GM19438 (cell line): ENCODE results near the gene OPRPN.

Source experiments
- ATAC-seq: cut with Tn5 transposase; IDR thresholded peaks from one replicate; pipeline ENCODE4 v1.9.1; 2021; ENCODE audit warnings: low read depth; ENCODE audit not compliant: unreplicated experiment

Gene OPRPN

GRCh38 chr4:70397580-70397979 is at the start of gene OPRPN:
Gene OPRPN (plus strand): TSS chr4:70397940. CDS start chr4:70399286, 1,346 bp downstream.
- ATAC-seq, result no peak

GRCh38 chr4:70356185-70356584 is 41.6 kb upstream of the OPRPN start:
- no peak for ATAC-seq

- no peak for ATAC-seq
These were observed 38.6 kb upstream of the OPRPN start for GRCh38 chr4:70359115-70359661.

GRCh38 chr4:70360460-70360859 is 37.3 kb upstream of the OPRPN start, which contains the start of gene SMR3A:
Gene SMR3A (plus strand): TSS chr4:70360760. CDS start chr4:70362116, 1,356 bp downstream.
- ATAC-seq, result no peak

- ATAC-seq, result no peak
These were observed 33.7 kb upstream of the OPRPN start for GRCh38 chr4:70364002-70364401.

- ATAC-seq, result no peak
These were observed 32.3 kb upstream of the OPRPN start for GRCh38 chr4:70365479-70365878.

- ATAC-seq, result no peak
These were observed 29.9 kb upstream of the OPRPN start for GRCh38 chr4:70367813-70368212.

GRCh38 chr4:70371987-70372386 is 25.8 kb upstream of the OPRPN start:
- ATAC-seq, result no peak

GRCh38 chr4:70372760-70373159 is 25.0 kb upstream of the OPRPN start:
- ATAC-seq, result no peak

- no peak for ATAC-seq
These were observed 17.2 kb upstream of the OPRPN start for GRCh38 chr4:70380578-70380977.

- ATAC-seq, result no peak
These were observed 15.0 kb upstream of the OPRPN start, which contains the start of gene SMR3B for GRCh38 chr4:70382691-70383181. Gene SMR3B (plus strand): TSS chr4:70383131. CDS start chr4:70384511, 1,380 bp downstream.

GRCh38 chr4:70392057-70392776 is 5.5 kb upstream of the OPRPN start:
- ATAC-seq, result peak; percentile 71

- no peak for ATAC-seq
These were observed 1.6 kb downstream of the OPRPN start for GRCh38 chr4:70399319-70399718.

GRCh38 chr4:70402762-70403161 is 5.0 kb downstream of the OPRPN start:
- no peak for ATAC-seq

- ATAC-seq, result peak; percentile 82
These were observed 8.0 kb downstream of the OPRPN start for GRCh38 chr4:70405765-70406164.

- no peak for ATAC-seq
These were observed 27.6 kb downstream of the OPRPN start for GRCh38 chr4:70425306-70425705.

- no peak for ATAC-seq
These were observed 29.0 kb downstream of the OPRPN start for GRCh38 chr4:70426789-70427188.

- no peak for ATAC-seq
These were observed 39.5 kb downstream of the OPRPN start for GRCh38 chr4:70437197-70437596.

GRCh38 chr4:70442474-70442873 is 44.7 kb downstream of the OPRPN start:
- ATAC-seq, result no peak

GRCh38 chr4:70443329-70443728 is 45.6 kb downstream of the OPRPN start:
- ATAC-seq, result no peak

GRCh38 chr4:70449220-70449619 is 51.5 kb downstream of the OPRPN start:
- no peak for ATAC-seq

- no peak for ATAC-seq
These were observed 55.2 kb downstream of the OPRPN start for GRCh38 chr4:70452946-70453345.
